Measurements from ENCODE around the gene CES2.
"Not testable (repeated sequence)": the region's sequence is repeated elsewhere in the genome, so short reads cannot be mapped to it uniquely, and the experiment has no call there.

The CES2 gene

DNA sequence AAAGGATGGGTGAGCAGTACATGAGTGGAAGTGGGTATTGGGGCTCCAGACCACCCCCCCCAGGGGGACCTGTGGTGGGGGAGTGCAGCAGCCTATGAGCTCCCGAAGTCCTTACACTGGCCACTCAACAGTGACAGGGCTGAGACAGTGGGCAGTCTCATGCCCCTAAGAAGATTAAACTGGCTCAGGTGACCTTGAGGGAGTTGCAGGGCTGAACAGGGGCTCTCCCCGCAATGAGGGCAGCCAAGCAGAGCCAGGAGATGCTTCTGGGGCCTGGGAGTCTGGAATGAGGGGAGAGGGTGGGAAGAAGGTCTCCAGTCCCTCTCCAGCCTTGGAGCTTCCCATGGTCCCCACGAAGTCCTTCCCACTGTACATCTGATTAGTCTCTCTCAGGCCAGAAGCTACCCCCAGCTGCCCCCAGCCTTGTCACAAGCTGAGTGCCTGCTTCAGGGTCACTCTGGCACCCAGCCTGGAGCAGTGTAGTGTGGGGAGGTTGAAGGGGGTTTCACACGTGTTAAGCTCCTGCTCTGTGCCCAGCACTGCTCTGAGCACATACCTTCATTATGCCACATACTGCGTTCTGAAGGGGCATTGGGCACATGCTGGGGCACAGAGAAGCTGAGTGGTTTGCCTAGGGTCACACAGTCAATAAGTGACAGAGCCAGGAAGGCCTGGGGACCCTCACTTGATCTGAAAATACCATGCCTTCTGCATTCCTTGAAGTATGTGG, 15.6 kb upstream of the CES2 start:
- no peak for DNase-seq (ENCODE audit: low read depth)

DNA sequence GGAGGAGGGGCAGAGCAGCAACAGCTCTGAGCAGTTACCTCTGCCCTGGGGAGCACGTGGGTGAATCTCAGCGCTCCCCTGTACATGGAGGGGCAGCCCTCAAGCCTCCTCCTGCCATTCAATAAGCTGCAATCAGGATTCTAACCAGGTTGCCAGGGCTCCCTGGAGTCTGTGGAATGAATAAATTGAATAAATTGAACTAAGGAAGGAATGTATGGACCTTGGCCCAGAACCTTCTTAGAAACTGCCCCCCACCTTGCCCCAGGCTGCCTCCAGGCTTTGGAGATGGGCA, 15.1 kb upstream of the CES2 start:
- DNase-seq (ENCODE audit: low read depth): no peak

DNA sequence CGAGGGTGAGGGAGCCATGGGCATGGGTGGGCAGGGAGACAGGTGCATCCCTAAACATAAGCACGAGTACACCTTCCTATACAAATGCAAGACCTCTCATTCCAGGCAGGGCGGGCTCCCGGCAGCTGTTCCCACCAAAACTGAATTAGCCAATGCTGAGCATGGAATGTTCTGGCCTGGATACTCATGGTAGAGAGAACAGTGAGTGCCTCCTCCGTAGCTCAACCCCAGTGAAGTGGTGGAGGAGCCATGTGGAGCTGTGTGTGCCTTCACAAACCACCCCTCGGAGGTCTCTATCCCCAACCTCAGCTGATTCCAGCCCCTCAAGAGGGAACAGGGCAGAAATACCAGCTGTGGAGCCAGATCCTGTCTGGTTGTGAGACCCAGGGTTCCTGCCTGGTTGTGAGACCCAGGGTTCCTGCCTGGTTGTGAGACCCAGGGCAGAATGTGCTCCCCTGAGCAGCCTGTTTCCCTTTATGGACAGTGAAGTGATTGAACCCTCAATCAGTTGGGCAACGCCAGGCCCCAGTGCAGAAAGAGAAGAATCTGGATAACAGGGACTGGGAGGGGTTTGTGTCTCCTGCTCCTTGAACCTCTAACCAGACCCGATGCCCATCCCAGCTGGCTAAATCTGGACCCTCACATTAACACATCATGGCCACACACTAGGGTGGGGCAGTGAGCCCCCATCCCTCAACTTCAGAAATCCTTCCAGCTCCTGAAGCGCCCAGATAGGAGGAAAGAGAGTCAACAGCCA, 14.2 kb upstream of the CES2 start:
- no peak for DNase-seq (ENCODE audit: low read depth)

DNA sequence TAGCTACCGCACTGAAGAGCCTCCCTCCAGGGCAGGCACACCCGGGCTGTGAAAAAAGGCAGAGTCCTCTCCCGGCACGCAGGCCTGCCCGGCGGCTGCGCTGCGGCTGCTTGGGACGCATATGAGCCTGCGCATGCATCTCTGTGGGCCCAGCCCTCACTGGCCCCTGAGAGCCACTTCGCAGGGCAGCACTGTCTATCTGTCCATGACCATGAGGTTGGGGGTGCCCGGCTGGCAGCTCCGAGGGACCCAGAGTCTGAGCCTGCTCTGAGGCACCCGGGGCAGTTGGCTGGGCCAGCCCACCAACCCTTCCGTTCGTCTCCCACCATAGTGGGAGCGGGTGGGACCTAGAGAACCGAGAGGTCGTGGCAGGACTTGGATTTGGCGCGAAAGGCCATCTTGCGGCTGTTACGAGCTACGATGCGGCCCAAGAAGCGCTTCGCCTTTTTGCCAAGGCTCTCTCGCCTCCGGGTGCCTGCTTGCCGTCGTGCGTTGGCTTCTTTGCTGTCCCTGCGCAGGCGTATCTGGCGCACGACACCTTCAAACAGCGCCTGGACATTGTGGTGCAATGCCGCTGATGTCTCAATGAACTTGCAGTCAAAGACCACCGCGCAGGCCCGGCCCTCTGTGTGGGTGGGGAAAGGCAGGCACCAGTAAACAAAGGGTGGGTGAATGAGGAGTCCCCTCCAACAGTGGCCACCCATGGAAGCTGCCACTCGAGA, 13.4 kb upstream of the CES2 start:
- no peak for DNase-seq (ENCODE audit: low read depth)

DNA sequence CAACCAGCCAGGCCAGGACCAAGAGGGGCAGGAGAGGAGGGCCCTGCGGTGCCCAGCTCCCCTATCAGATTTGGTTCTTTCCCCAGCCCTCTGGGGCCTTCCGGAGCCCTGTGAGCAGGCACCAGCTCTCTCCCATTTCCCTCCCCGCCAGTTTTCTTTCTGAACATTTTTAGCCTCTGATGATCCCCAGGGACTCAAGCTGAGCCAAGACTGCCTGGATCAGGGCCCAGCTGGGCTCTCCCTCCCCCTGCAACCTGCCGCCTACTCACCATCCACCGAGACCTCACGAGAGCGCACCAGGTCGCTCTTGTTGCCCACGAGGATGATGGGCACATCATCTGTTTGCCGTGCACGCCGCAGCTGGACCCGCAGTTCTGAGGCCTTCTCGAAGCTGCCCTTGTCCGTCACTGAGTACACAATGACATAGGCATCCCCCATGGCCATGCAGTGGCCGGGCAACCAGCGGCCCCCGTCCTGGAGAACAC, 12.0 kb upstream of the CES2 start:
- DNase-seq (ENCODE audit: low read depth): no peak

DNA sequence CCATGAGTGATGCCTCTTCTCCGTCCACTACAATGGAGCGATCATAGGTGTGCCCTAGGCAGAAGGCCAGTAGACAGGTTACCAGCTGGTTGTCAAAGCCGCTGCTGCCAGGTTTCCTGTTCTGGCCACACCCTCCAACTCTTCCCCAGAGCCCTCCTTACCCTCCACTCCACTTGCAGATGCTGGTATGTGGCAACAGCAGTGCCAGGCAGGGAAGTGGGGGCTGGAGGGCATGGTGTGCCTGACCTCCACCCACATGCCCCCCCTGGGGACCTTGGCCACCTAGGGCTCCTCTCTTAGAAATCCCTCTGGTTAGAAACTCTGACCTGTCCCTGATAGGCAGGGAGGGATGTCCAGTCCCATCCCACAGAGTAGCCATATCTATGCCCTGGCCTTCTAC, 11.4 kb upstream of the CES2 start:
- DNase-seq (ENCODE audit: low read depth): no peak

DNA sequence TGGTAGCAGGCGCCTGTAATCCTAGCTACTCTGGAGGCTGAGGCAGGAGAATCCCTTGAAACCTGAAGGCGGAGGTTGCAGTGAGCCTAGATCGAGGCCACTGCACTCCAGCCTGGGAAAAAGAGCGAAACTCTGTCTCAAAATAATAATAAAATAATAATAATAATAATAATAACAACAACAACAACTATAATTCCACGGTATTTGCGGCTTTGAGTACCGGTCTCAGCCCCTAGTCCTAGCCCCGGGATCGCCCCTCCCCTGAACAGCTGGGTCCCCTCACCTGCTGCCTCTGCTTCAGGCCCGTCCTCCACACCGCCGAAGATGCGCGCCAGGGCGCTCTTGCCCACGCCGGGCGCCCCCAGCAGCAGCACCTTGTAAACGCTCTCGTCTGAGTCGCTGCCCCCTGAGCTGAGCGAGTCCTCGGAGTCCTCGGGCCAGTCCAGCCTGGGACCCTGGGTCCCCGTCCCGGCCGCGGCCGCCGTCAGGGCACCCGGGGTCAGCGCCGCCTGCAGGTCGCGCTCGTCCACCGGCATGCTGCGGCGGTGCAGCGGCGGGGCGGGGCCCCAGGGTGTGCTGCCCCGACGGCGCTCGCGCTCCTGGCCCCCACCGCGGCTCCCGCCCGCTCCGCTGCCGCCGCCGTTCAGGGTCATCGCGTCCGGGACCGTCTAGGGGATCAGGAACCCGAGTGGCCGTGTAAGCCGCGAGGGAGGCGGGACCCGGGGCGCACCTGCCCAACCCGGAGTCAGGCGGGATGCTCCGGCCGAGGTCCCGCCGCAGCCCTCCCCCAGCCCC, 10.6 kb upstream of the CES2 start:
- peak; percentile 12 for DNase-seq (ENCODE audit: low read depth)

DNA sequence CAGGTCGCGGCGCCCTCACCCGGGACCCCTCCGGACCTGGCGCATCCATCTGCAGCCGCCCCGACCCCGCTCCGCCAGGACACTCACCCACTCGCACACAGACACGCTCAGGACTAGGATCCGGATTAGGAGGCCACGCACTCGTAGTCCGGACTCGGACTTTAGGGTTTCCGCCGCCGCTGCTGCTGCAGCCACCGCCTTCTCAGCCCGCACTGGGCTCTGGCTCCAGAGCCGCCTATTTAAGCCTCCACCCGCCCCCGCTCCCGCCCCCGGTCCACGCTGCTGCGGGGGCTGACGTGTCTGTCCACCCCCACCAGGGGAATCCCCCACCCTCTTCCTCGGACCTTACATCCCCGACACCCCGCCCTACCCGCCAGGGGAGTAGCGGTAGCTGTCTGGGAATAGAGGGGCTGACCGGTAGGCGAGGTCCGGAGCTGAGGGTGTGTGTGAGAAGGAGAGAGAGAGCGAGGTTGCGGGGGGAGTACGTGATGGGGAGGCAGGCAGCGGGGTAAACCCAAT, 9.9 kb upstream of the CES2 start, which contains the start of gene RRAD:
RRAD (minus strand) TSS at position 214 of the 519 bp plus-strand sequence. CDS start 356 bp downstream, outside the sequence.
- no peak for DNase-seq (ENCODE audit: low read depth)

DNA sequence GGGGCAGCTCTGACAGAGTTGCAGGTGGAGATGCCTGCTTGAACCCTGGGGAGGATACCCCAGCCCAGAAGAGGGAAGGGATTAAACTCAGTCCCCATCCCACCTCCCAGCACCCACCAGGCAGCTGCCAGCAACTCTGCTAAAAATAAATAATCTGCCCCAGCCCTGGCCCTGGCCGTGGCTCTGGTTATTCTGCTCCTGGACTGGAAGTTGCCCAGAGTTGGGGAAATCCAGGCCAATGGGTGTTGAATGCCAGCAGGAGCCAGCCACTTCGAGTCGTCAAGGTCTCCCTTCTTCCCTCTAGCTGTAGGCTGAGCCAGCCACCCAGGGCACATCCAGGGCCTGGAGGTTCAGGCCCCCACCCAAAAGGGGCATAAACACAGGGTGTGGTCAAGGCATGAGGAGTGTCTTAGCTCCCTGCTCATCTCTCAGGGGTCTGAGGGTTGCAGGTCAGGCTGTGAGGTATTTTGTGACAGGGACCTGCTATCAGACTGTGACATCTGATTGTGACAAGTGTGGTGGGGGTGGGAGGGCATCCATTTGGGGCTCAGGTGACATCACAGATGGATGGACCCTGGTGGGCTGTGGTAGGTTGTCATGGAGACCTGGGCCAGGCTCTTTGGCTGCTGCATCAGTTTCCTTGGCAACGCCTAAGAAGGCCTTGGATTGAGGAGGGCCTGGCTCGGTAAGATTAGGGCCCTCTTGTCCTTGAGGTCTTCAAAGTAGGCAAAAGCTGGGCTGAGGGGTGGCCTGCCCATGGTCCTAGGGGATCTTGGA, 9.0 kb upstream of the CES2 start:
- no peak for DNase-seq (ENCODE audit: low read depth)

DNA sequence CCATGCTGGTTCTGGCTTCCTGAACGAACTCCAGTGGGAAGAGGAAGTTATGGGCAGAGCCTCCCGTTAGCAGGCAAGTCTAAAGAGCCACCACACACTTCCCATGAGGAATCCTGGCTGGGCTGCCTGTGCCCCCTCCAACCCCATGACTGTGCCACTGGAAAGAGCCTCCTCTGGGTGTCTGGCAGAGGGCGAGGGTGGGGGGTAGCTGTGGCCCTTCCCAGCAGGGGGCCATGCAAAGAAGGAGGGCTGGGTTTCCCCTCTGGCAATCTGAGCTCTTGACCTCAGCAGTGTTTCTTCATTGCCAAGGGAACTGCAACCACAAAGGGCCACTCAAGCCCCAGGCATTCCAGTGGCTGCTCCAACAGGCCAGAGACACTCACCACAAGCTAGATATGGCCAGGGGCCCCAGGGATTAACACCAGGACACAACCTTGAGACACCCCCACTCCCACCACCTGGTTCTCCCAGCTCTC, 8.3 kb upstream of the CES2 start:
- DNase-seq (ENCODE audit: low read depth): no peak

DNA sequence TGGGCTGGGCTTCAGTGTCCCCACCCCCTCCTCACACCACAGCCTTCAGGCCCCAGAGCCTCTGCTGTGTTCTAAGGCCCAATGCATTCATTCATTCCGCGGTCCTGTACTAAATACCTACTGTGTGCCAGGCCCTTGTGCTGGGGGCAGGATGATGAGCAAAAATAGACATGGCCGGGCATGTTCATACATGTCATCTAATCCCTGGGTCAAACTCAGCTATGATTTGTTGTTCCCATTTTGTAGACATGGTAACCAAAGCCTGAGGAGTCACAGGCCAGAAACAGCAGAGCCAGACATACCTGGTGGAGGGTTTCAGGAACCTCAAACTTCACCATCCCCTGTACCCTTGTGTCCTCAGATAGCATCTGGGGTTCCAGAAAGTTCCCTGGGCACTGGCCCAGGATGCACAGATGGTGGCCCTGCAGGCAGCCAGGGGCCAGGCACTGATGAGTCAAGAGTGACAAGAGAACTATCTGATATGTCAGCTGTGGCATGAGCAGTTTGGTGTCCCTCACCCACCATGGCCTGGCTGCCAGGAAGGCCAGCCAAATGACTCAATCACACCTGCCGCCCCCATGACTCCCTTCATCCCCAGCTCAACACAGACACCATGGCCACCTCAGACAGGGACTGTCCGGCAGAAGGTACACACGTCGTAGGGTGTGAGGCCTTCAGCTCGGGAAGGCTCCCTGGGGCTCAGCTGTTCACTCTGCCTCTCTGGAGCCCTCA, 7.2 kb upstream of the CES2 start:
- DNase-seq (ENCODE audit: low read depth): no peak

DNA sequence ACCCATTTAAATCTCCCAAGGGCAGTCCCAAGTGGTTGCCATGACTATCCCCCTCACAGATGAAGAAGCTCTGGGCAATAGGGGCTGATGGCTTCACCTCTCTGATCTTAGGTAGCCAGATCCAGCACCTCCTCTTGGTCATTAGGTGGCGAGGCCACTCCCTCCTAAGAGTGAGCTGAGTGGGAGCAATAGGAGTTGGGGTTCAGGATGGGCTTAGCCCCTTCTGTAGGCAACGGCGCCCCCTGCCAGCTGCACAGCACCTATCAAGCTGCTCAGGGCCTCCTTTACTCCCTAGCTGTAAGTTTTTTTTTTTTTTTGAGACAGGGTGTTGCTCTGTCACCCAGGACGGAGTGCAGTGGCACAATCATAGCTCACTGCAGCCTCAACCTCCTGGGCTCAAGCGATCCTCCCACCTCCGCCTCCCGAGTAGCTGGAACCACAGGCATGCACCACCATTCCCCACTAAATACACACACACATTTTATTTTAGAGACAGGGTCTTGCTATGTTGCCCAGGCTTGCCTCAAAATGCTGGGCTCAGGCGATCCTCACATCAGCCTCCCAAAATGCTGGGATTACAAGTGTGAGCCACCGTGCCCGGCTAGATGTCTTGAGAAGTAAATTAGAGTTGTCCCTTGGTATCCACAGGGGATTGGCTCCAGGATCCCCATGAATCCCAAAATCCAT, 6.5 kb upstream of the CES2 start:
- no peak for DNase-seq (ENCODE audit: low read depth)

DNA sequence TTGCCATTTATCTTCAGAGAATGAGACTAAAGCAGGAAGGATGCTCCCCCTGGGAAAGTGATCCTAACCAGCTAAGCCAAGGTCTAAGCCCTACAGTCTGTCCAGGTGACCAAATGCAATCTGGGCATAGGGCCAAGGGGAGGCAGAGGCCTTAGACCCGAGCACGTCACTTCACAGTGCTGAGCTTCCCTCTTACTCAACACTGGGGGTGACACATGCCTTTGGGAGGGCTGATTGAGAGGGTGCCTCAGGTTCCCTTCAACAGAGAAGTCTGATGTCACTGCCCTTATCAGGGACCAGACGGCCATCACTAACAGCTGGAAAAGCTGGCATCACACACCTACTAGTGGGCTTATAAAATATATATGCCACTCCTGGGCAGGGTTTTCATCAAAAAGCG, 5.1 kb upstream of the CES2 start:
- no peak for DNase-seq (ENCODE audit: low read depth)

DNA sequence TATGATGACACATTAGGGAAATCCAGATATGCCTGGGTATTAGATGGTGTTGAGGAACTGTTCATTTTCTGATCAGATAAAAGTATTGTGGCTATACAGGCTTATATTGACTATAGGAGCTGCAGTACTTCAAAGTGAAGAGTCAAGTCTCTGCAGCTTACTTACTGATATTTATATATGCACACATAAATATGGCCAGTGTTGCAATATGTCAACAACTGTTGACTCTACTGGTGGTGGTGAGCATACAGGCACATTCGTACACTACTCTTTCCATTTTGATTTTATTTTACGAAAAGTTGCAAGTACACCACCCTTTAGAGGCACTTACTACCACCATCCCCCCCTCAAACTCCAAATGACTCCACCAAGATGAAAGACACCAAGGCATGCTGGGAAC, 3.7 kb upstream of the CES2 start:
- DNase-seq (ENCODE audit: low read depth): no peak

DNA sequence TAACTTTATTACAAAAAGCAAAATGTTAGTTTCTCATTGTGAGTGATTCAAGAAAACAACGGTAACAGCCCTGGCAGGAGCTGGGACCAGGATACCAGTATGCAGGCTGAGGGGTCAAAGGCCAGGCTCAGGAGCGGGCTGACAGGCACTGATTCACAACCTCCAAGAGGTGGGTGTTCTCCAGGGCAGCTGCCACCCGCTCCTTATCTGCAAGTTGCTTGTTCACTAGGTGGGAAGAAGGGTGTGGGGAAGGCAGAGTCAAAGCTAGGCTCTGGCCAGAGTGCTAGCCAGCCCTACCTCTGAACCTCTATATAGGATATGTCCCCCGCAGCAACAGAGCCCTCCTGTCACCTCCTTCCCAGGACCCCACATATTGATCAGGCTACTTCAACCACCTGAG, 3.2 kb upstream of the CES2 start:
- DNase-seq (ENCODE audit: low read depth): no peak

DNA sequence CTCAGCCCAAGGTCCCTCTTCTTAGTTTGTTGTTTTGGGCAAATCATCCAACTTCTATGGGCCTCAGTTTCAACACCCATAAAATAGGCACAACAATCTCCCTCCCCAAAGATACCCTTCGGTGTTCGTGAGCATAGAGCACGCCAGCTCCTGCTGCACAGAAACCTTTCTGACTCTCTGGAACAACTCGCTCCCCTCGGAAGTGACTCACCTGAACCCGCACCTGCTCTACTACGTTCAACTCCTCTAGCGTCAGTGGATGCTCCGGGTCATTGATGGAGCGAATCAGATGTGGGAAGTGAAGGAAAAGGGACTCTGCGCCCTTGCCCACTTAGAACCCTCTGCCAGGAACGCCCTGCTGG, 1.6 kb upstream of the CES2 start:
- DNase-seq (ENCODE audit: low read depth): no peak

DNA sequence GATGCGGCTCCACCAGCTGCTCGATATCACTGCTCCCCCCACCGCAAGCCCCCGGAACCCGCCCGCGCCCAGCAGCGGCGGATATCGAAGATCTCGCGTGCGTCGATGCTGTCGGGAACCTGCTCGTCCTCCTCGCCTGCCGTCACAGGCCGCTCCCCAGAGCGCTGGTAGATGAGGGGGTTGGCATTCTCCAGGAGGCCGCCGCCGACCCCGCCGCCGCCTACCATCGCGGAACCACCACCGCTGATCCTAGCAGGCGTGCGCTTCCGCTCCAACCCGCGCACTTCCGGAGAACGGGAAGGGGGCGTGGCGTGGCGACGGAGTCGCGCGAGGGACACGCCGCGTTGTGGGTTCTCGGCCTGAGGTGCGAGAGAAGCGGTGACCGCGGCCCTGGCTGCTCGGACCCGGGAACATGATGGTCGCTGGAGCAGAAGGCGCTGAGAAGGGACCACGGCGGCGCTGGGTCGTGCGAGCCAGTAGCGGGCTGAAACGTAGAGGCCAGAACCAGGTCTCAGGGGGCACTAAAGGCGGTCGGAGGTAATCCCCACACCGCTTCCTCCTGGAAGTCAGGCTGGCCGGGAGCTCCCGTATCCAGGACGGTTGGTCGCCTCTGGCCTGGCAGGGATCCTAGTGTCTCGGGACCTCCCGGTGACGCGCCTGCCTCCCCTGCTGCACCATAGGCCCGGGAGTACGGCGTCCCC, 1.0 kb upstream of the CES2 start, which contains the start of gene CIAO2B:
CIAO2B (minus strand) TSS at position 265 of the 701 bp plus-strand sequence; CDS start at position 227, 38 bp downstream.
- DNase-seq (ENCODE audit: low read depth): peak; percentile 82

DNA sequence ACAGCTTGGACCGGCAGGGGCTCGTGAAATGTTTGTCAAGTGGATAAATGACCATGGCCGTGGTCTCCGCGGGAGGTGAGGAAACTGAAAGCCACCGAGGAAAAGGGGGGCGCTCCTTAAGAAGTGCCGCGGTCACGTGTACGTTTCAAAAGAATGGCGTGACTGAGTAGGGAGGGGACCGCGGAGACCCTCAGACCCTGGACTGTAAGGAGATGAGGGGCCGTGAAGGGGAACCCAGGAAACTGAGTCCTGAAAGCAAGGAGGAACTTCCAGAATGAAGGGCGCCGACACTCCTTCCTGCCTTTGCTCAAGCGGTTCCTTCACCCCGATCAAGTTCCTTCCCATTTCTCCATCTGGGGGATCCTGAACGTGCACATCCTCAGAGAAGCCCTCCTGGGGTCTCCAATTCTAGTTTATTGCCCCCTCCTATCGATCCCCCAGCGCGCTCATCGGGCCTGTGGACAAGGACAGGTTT, 440 bp upstream of the CES2 start:
- not testable (repeated sequence) for DNase-seq (ENCODE audit: low read depth)

DNA sequence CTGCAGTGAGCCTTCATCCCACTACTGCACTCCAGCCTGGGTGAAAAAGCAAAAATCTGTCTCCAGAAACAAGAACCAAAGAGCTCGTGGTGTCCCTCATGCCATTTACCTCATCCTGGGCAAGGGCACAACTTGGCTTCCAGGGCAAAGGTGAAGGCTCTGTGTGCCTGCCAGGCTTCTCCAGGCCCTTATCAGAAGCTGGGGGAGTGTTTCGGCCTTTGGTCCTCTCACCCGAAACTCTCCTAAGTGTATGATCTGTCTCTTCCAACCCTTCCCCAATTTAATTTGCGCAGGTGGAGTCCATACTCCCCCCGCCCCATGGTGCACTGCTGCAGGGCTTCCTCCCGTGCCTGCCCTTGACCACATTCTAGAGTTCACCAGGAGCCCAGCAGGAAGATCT, 1.1 kb downstream of the CES2 start:
- no peak for DNase-seq (ENCODE audit: low read depth)
